ENCODE data around the gene GSK3B.

The GSK3B gene

DNA sequence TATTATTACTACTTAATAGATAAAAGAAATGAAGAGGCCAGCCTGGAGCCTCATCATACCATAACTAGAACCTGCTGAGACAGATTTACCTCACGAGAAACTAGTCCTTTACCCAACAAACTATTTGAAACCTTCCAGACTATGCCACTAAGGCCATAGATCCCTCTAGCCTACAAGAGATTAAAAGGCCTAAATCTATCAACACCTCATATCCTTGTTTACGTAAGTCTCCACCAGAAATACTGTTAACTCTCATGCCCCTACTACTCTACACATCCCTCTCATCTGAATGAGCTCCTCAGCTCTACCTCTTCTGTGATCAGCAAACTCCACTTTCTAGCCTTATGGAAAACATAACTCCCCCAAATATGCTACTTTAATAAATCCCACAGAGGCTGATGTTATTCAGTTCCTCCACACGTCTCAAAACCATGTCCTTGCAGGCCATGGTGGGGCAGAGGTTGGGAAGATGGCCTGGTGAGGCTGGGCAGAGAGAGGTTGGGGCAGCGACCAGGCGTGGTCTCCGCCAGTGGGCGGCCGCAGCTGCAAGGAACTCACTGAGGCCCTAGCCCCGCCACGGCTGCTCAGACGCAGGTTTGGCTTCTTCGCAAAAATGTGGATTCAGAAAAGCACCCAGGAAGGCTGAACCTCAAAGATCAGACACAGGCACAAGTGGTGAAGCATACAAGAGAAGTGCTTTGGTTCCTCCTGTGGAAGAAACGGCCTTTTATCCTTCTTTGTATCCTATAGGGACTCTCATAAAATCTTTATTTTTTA lies 65.8 kb downstream of the GSK3B start:
- TF ChIP-seq, protein P1, sequence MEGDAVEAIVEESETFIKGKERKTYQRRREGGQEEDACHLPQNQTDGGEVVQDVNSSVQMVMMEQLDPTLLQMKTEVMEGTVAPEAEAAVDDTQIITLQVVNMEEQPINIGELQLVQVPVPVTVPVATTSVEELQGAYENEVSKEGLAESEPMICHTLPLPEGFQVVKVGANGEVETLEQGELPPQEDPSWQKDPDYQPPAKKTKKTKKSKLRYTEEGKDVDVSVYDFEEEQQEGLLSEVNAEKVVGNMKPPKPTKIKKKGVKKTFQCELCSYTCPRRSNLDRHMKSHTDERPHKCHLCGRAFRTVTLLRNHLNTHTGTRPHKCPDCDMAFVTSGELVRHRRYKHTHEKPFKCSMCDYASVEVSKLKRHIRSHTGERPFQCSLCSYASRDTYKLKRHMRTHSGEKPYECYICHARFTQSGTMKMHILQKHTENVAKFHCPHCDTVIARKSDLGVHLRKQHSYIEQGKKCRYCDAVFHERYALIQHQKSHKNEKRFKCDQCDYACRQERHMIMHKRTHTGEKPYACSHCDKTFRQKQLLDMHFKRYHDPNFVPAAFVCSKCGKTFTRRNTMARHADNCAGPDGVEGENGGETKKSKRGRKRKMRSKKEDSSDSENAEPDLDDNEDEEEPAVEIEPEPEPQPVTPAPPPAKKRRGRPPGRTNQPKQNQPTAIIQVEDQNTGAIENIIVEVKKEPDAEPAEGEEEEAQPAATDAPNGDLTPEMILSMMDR (IDR thresholded peaks at IDR 0.05; ENCODE audit: extremely low read depth, missing control alignments) = no peak
- DNase-seq (ENCODE audit: low spot score) = no peak

DNA sequence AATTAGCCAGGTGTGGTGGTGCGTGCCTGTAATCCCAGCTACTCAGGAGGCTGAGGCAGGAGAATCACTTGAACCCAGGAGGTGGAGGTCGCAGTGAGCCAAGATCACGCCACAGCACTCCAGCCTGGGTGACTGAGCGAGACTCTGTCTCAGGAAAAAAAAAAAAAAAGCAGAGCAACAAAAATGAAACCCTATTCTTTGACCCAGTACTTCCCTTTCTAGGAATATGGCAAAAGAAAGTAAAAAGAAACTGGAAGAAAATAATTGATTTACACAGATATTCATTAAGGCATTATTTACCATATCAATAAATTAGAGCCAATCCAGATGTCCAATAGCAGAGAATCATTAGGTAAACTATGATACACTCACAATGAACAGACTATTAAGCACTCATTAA lies 67.0 kb downstream of the GSK3B start:
- DNase-seq (ENCODE audit: low spot score) = no peak
- TF ChIP-seq, protein P1 (IDR thresholded peaks at IDR 0.05; ENCODE audit: extremely low read depth, missing control alignments) = no peak

DNA sequence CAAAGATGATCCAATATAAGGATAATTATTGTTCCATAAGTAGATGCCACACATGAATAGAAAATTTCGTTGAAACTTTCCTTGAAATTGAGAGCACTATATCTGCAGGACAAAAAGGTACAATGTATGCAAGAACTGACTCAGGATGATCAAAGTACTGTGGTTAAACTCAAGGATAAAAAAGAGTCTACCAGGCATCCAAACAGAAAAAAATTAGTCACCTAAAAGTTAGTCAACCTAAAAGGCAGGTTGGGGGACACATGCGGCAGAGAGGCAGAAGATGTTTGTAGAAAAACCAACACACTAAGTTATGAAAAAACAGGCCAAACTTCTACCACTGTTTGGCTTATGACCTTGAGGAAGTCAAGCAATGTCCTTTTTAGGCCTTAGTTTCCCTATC lies 68.7 kb downstream of the GSK3B start:
- no peak for DNase-seq (ENCODE audit: low spot score)
- TF ChIP-seq, protein P1 (IDR thresholded peaks at IDR 0.05; ENCODE audit: extremely low read depth, missing control alignments) = no peak

DNA sequence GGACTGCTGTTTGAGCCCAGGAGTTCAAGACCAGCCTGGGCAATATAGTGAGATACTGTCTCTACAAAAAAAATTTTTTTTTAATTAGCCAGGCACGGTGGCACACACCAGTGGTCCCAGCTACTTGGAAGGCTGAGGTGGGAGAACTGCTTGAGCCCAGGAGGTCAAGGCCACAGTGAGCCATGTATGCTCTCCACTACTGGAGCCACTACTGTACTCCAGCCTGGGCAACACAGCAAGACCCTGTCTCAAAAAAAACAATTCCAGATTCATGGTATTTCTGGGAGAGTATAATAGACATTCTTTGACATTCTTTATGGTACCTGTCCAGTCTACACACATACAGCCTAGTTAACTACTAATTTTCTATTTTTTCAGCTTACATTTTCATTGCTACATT lies 70.1 kb downstream of the GSK3B start:
- TF ChIP-seq, protein P1 (IDR thresholded peaks at IDR 0.05; ENCODE audit: extremely low read depth, missing control alignments) = no peak

DNA sequence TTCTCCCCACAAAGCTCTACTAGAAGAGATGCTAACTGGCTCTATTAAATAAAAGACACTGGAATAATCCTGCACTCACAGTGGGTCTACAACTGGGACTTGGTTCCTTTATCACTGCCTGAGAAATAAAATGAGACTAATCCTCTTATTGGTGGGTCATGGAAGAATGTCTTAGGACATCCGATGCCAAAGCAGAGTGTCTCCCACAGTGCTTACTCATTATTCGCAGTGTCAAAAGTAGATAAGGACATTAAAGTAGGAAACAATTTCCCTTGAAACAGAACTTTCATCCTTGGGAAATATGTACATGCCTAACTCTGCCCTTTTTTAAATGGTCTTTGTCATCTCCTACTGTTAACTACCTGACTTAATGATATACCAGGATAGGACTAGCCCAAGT lies 71.5 kb downstream of the GSK3B start:
- no peak for DNase-seq (ENCODE audit: low spot score)
- TF ChIP-seq, protein P1 (IDR thresholded peaks at IDR 0.05; ENCODE audit: extremely low read depth, missing control alignments) = no peak

More for the DNA sequence above, 70.1 kb downstream of the GSK3B start:
- no peak for DNase-seq (ENCODE audit: low spot score)

DNA sequence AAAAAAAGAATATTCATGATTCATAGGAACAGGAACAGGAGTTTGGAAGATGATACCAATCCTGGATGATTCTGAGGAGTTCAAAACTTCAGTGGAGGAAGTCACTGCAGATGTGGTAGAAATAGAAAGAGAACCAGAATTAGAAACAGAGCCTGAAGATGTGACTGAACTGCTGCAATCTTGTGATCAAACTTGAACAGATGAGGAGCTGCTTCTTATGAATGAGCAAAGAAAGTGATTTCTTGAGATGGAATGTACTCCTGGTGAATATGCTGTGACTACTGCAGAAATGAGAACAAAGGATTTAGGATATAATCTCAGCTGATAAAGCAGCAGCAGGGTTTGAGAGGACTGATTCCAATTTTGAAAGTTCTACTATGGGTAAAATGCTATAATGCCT lies 72.7 kb downstream of the GSK3B start:
- TF ChIP-seq, protein P1 (IDR thresholded peaks at IDR 0.05; ENCODE audit: extremely low read depth, missing control alignments) = no peak
- no peak for DNase-seq (ENCODE audit: low spot score)

DNA sequence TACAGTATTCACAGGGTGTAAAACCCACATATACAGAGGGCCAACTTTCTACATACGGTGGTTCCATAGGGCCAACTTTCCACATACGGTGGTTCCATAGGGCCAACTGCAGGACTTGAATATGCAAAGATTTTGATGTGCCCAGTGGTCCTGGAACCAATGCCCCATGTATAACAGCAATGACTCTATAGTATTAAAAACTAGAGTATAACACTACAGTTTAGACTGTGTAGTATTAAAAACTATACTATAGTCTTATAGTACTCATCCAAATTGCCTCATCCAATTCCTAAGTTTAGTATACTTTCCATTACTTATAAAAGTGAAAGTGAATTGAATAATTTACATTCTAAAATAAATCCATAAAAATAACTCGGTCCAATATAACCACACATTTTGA lies 75.9 kb downstream of the GSK3B start:
- no peak for DNase-seq (ENCODE audit: low spot score)
- TF ChIP-seq, protein P1 (IDR thresholded peaks at IDR 0.05; ENCODE audit: extremely low read depth, missing control alignments) = no peak

All from GM20000 (cell line).